ENCODE data around the gene HOXC9. TPM values are rescaled to one million over a fixed set of nuclear protein-coding genes. Genes with fewer than 3 reads are reported as not detected.

HOXC9 gene
- total RNA-seq, 4 donors from 2014 or later = 4.4 to 10.5 (median 7.9) TPM

- 45% methylated on average over 30 of the region's 30 CpGs for WGBS, 2 donors
- H3K27me3 ChIP-seq = peaks cover 0 to 93% of the 10 kb centered on the region in 2 donors
- DNase-seq (ENCODE audit: low spot score in 2 of 2) = no peak
Measured at GRCh38 chr12:53983950-53984572, 15.9 kb upstream of the HOXC9 start.

GRCh38 chr12:53984901-53985691, 14.9 kb upstream of the HOXC9 start, which contains the start of gene HOXC10:
Gene HOXC10, plus strand, starts transcription at chr12:53985146. Its CDS starts 114 bp downstream, at chr12:53985260.
- DNase-seq (ENCODE audit: low spot score in 2 of 2) = peak; percentile 93 to 95
- WGBS, 2 donors = 1 to 2% methylated on average over 34 to 43 of the region's 55 CpGs
- H3K4me3 ChIP-seq = peak within 1 kb of the TSS; percentile 36 to 66 (median 50)
- peaks cover 0 to 92% of the 10 kb centered on the region in 2 donors for H3K27me3 ChIP-seq
- peaks cover 0 to 46% (median 11%) of the 10 kb centered on the region in 4 donors for H3K4me1 ChIP-seq
- TF ChIP-seq POLR2A (IDR thresholded peaks at IDR 0.05) (peak in 1 of 2 donors; percentile 24), EP300 (IDR thresholded peaks at IDR 0.05) (peak in 1 of 2 donors; percentile 76), CTCF (IDR thresholded peaks at IDR 0.05) (peak; percentile 71 to 89 (median 80))
- no peaks in the 10 kb centered on the region for H3K9me3 ChIP-seq
- no peaks in the 10 kb centered on the region for H3K36me3 ChIP-seq
- peak within 1 kb of the TSS; percentile 68 to 88 (median 76) for H3K27ac ChIP-seq

More at GRCh38 chr12:53983950-53984572, 15.9 kb upstream of the HOXC9 start:
- no peaks in the 10 kb centered on the region for H3K9me3 ChIP-seq
- H3K4me3 ChIP-seq = peak overlapping the region in 1 of 4 donors; percentile 66
- H3K4me1 ChIP-seq = peaks cover 0 to 38% (median 10%) of the 10 kb centered on the region in 4 donors
- TF ChIP-seq POLR2A (IDR thresholded peaks at IDR 0.05) (no peak), EP300 (IDR thresholded peaks at IDR 0.05) (no peak), CTCF (IDR thresholded peaks at IDR 0.05) (no peak)
- H3K27ac ChIP-seq = peak overlapping the region in 2 of 4 donors; percentile 30 to 88
- H3K36me3 ChIP-seq = no peaks in the 10 kb centered on the region

- no peak for TF ChIP-seq CTCF (IDR thresholded peaks at IDR 0.05)
- TF ChIP-seq POLR2A (IDR thresholded peaks at IDR 0.05) = no peak
- TF ChIP-seq EP300 (IDR thresholded peaks at IDR 0.05) = no peak
- WGBS, 2 donors = 2% methylated on average over 21 of the region's 21 CpGs
- no peaks in the 10 kb centered on the region for H3K36me3 ChIP-seq
- H3K27me3 ChIP-seq = peaks cover 0 to 92% of the 10 kb centered on the region in 2 donors
- peaks cover 0 to 48% (median 11%) of the 10 kb centered on the region in 4 donors for H3K4me1 ChIP-seq
- no peaks in the 10 kb centered on the region for H3K9me3 ChIP-seq
- peak overlapping the region; percentile 36 to 66 (median 50) for H3K4me3 ChIP-seq
- peak overlapping the region; percentile 68 to 88 (median 76) for H3K27ac ChIP-seq
- DNase-seq (ENCODE audit: low spot score in 2 of 2) = no peak
Measured at GRCh38 chr12:53985692-53985993, 14.3 kb upstream of the HOXC9 start.

- Histone ChIP-seq H3K36me3 (no peaks in the 10 kb centered on the region), H3K4me3 (peak overlapping the region; percentile 36 to 66 (median 50)), H3K9me3 (no peaks in the 10 kb centered on the region), H3K27ac (peak overlapping the region; percentile 68 to 88 (median 76)), H3K4me1 (peaks cover 0 to 51% (median 11%) of the 10 kb centered on the region in 4 donors), H3K27me3 (peaks cover 0 to 92% of the 10 kb centered on the region in 2 donors)
- WGBS, 2 donors = 13 to 22% methylated on average over 28 to 39 of the region's 50 CpGs
- DNase-seq (ENCODE audit: low spot score in 2 of 2) = no peak
- TF ChIP-seq CTCF (IDR thresholded peaks at IDR 0.05) = peak in 2 of 5 experiments; percentile 28 to 36
- peak in 1 of 2 donors; percentile 21 for TF ChIP-seq EP300 (IDR thresholded peaks at IDR 0.05)
- TF ChIP-seq POLR2A (IDR thresholded peaks at IDR 0.05) = no peak
Measured at GRCh38 chr12:53985994-53986685, 13.8 kb upstream of the HOXC9 start.
